Measurements from ENCODE around the gene LRRC8E.

Gene LRRC8E

DNA sequence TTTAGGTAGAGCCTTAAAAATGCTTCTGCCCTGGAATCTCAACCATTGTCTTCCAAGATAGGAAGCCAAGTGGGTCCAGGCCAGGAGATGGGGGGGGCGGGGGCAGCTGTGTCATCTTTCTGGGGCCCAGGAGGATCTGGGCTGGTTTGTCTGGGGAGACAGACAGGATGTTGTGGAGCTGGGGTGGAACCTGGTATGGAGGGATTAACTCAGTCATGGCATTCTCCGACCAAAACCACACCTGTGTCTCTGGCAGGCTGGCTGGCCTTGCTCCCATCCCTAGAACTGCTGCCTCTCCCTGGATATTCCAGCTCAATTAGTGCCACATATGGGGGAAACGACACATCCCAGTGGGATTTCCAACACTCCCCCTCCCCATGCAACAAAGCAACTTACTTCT lies 12.6 kb downstream of the LRRC8E start:
- Histone ChIP-seq H3K4me2 (ENCODE audit: low read length, poor library complexity, severe bottlenecking) (no peak overlapping the region), H3K9ac (ENCODE audit: low read length) (no peak overlapping the region), H3K36me3 (ENCODE audit: control insufficient read depth in 1 of 2, insufficient read depth in 2 of 2, low read depth in 1 of 2, low read length in 2 of 2) (peaks cover 19 to 43% of the 10 kb centered on the region in 2 experiments), H3K79me1 (replicated peaks; ENCODE audit: low read length, poor library complexity, severe bottlenecking) (peaks cover 28% of the 10 kb centered on the region), H2AFZ (ENCODE audit: low read depth, low read length) (no peak overlapping the region), H3K18ac (ENCODE audit: low read depth in 1 of 2, low read length in 2 of 2) (no peak overlapping the region), H3K27me3 (ENCODE audit: control insufficient read depth in 1 of 2, insufficient read depth in 1 of 2, low read length in 2 of 2) (no peaks in the 10 kb centered on the region), H3K27ac (ENCODE audit: low read length, poor library complexity, severe bottlenecking) (no peak overlapping the region), H3K4me1 (ENCODE audit: control insufficient read depth, insufficient read depth, low read depth, low read length) (peaks cover 23% of the 10 kb centered on the region), H2BK12ac (ENCODE audit: low read length in 2 of 2) (no peak overlapping the region), H2BK5ac (ENCODE audit: low read depth, low read length, poor library complexity, severe bottlenecking) (no peak overlapping the region), H2AK5ac (ENCODE audit: low read length, severe bottlenecking) (no peak overlapping the region), H2BK120ac (ENCODE audit: low read depth, low read length) (no peak overlapping the region), H2BK15ac (ENCODE audit: low read depth, poor library complexity, severe bottlenecking) (no peak overlapping the region), H3K23ac (ENCODE audit: low read length in 2 of 2) (no peak overlapping the region), H3K4ac (ENCODE audit: low read depth in 1 of 2, low read length in 2 of 2) (no peak overlapping the region), H3K9me3 (ENCODE audit: control insufficient read depth, low read length) (no peaks in the 10 kb centered on the region), H4K91ac (ENCODE audit: low read length) (no peak overlapping the region), H4K8ac (ENCODE audit: low read length) (no peak overlapping the region), H3K4me3 (ENCODE audit: insufficient read depth in 1 of 2, low read depth in 1 of 2, low read length in 2 of 2) (no peak overlapping the region), H3K14ac (ENCODE audit: low read length in 2 of 2) (no peak overlapping the region)
- no peak for DNase-seq
- 82% methylated on average over 2 of the region's 3 CpGs for WGBS

DNA sequence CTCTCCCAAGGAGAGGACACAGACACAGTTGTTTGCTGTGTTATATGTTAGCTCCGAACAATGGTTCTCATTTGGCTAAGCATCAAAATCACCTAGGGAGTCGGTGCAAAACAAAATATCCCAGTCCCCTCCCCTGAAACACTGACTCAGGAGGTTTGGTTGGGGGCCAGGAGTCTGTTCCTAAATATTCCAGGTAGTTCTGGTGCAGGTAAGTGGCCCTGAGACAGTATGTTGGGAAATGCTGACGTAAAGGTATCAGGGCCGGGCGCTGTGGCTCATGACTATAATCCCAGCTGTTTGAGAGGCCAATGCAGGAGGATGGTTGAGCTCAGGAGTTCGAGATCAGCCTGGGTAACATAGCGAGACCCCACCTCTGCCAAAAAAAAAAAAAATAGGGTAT lies 13.0 kb downstream of the LRRC8E start:
- H3K4me2 ChIP-seq (ENCODE audit: low read length, poor library complexity, severe bottlenecking) = no peak overlapping the region
- no peak overlapping the region for H2BK12ac ChIP-seq (ENCODE audit: low read length in 2 of 2)
- peaks cover 27% of the 10 kb centered on the region for H3K4me1 ChIP-seq (ENCODE audit: control insufficient read depth, insufficient read depth, low read depth, low read length)
- no peaks in the 10 kb centered on the region for H3K27me3 ChIP-seq (ENCODE audit: control insufficient read depth in 1 of 2, insufficient read depth in 1 of 2, low read length in 2 of 2)
- H3K18ac ChIP-seq (ENCODE audit: low read depth in 1 of 2, low read length in 2 of 2) = no peak overlapping the region
- H3K14ac ChIP-seq (ENCODE audit: low read length in 2 of 2) = no peak overlapping the region
- H2BK5ac ChIP-seq (ENCODE audit: low read depth, low read length, poor library complexity, severe bottlenecking) = no peak overlapping the region
- H3K4me3 ChIP-seq (ENCODE audit: insufficient read depth in 1 of 2, low read depth in 1 of 2, low read length in 2 of 2) = no peak overlapping the region
- peaks cover 21 to 47% of the 10 kb centered on the region in 2 experiments for H3K36me3 ChIP-seq (ENCODE audit: control insufficient read depth in 1 of 2, insufficient read depth in 2 of 2, low read depth in 1 of 2, low read length in 2 of 2)
- H3K9ac ChIP-seq (ENCODE audit: low read length) = no peak overlapping the region
- no peak overlapping the region for H2AK5ac ChIP-seq (ENCODE audit: low read length, severe bottlenecking)
- DNase-seq = no peak
- no peak overlapping the region for H2BK120ac ChIP-seq (ENCODE audit: low read depth, low read length)
- no peaks in the 10 kb centered on the region for H3K9me3 ChIP-seq (ENCODE audit: control insufficient read depth, low read length)
- WGBS = 97% methylated on average over 7 of the region's 7 CpGs
- no peak overlapping the region for H4K91ac ChIP-seq (ENCODE audit: low read length)
- no peak overlapping the region for H3K23ac ChIP-seq (ENCODE audit: low read length in 2 of 2)
- H3K4ac ChIP-seq (ENCODE audit: low read depth in 1 of 2, low read length in 2 of 2) = no peak overlapping the region
- H2BK15ac ChIP-seq (ENCODE audit: low read depth, poor library complexity, severe bottlenecking) = no peak overlapping the region
- no peak overlapping the region for H2AFZ ChIP-seq (ENCODE audit: low read depth, low read length)
- H3K79me1 ChIP-seq (replicated peaks; ENCODE audit: low read length, poor library complexity, severe bottlenecking) = peaks cover 30% of the 10 kb centered on the region
- no peak overlapping the region for H4K8ac ChIP-seq (ENCODE audit: low read length)
- no peak overlapping the region for H3K27ac ChIP-seq (ENCODE audit: low read length, poor library complexity, severe bottlenecking)

DNA sequence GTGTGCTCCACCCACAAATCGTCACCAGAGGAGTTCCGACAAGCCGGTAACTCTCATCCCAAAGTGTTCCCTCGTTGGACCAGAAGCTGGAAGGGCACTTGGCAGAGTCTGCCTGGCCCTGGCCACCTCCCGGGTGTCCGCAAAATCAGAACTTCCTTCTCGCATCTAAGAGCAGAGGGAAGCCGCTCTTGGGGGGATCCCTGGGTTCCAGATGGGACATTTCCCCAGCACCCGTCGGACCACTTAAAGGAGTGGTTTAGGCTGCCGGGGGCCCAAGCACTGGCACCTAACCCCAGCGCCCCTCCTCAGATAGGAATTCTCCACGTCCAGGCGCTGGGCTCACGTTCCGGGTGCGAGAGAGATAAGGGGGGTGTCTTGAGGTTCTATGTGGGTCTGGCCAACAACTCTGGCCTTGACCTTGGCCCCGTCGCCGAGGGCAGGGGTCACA lies 14.5 kb downstream of the LRRC8E start:
- peak overlapping the region; percentile 97 for H2AK5ac ChIP-seq (ENCODE audit: low read length, severe bottlenecking)
- no peak for DNase-seq
- WGBS = 61% methylated on average over 20 of the region's 20 CpGs
- peak overlapping the region; percentile 97 to 99 for H3K18ac ChIP-seq (ENCODE audit: low read depth in 1 of 2, low read length in 2 of 2)
- H3K4me3 ChIP-seq (ENCODE audit: insufficient read depth in 1 of 2, low read depth in 1 of 2, low read length in 2 of 2) = peak overlapping the region; percentile 65 to 90
- H2BK15ac ChIP-seq (ENCODE audit: low read depth, poor library complexity, severe bottlenecking) = peak overlapping the region; percentile 84
- peak overlapping the region in 1 of 2 experiments; percentile 53 for H3K23ac ChIP-seq (ENCODE audit: low read length in 2 of 2)
- H2BK120ac ChIP-seq (ENCODE audit: low read depth, low read length) = peak overlapping the region; percentile 61
- H3K79me1 ChIP-seq (replicated peaks; ENCODE audit: low read length, poor library complexity, severe bottlenecking) = peaks cover 38% of the 10 kb centered on the region
- peak overlapping the region; percentile 80 for H3K27ac ChIP-seq (ENCODE audit: low read length, poor library complexity, severe bottlenecking)
- H3K27me3 ChIP-seq (ENCODE audit: control insufficient read depth in 1 of 2, insufficient read depth in 1 of 2, low read length in 2 of 2) = no peaks in the 10 kb centered on the region
- peak overlapping the region; percentile 92 to 94 for H3K4ac ChIP-seq (ENCODE audit: low read depth in 1 of 2, low read length in 2 of 2)
- no peak overlapping the region for H2AFZ ChIP-seq (ENCODE audit: low read depth, low read length)
- H4K91ac ChIP-seq (ENCODE audit: low read length) = peak overlapping the region; percentile 88
- H3K4me2 ChIP-seq (ENCODE audit: low read length, poor library complexity, severe bottlenecking) = peak overlapping the region; percentile 93
- H3K4me1 ChIP-seq (ENCODE audit: control insufficient read depth, insufficient read depth, low read depth, low read length) = peaks cover 33% of the 10 kb centered on the region
- peaks cover 26 to 53% of the 10 kb centered on the region in 2 experiments for H3K36me3 ChIP-seq (ENCODE audit: control insufficient read depth in 1 of 2, insufficient read depth in 2 of 2, low read depth in 1 of 2, low read length in 2 of 2)
- peak overlapping the region; percentile 97 for H4K8ac ChIP-seq (ENCODE audit: low read length)
- H2BK12ac ChIP-seq (ENCODE audit: low read length in 2 of 2) = peak overlapping the region in 1 of 2 experiments; percentile 11
- peak overlapping the region; percentile 46 for H2BK5ac ChIP-seq (ENCODE audit: low read depth, low read length, poor library complexity, severe bottlenecking)
- H3K9ac ChIP-seq (ENCODE audit: low read length) = peak overlapping the region; percentile 92
- H3K14ac ChIP-seq (ENCODE audit: low read length in 2 of 2) = peak overlapping the region in 1 of 2 experiments; percentile 93
- H3K9me3 ChIP-seq (ENCODE audit: control insufficient read depth, low read length) = no peaks in the 10 kb centered on the region

DNA sequence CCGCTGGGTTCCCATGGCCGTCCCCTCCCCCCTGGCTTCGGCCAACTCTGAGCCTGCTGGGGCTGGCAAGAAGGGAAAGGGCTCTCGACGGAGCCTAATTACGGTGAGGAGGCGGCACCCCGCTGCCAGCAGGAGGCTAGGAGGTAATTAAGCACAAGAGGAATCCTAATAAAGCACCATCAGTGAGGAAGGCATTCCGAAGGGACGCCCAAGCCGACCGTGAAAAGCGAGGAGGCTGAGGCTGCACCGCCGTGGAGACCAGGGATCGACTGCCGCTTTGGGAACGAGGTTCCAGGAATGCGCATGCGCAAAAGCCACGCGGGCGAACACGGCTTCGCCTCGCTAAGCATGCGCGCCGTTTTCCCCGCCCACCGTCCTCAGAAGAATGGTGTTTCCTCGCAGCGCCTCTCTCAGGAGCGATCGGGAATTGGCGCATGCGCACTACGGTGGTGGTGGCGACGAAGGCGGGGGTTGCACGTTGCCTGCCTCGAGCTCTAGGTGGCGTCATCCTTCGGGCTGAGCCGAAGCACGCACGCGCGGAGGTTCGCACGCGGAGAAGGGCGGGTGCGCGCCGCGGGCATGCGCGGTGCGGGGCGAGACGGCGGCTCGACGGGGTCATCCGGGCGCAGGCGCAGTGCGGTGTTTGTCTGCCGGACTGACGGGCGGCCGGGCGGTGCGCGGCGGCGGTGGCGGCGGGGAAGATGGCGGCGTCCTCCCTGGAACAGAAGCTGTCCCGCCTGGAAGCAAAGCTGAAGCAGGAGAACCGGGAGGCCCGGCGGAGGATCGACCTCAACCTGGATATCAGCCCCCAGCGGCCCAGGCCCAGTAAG lies 15.1 kb downstream of the LRRC8E start, which contains the start of gene MAP2K7:
MAP2K7 (plus strand) TSS at position 634 of the 830 bp plus-strand sequence; CDS start at position 702, 68 bp downstream.
- Histone ChIP-seq H3K27me3 (ENCODE audit: control insufficient read depth in 1 of 2, insufficient read depth in 1 of 2, low read length in 2 of 2) (no peaks in the 10 kb centered on the region), H3K9me3 (ENCODE audit: control insufficient read depth, low read length) (no peaks in the 10 kb centered on the region), H3K4me3 (ENCODE audit: insufficient read depth in 1 of 2, low read depth in 1 of 2, low read length in 2 of 2) (peak within 1 kb of the TSS; percentile 89 to 97), H3K18ac (ENCODE audit: low read depth in 1 of 2, low read length in 2 of 2) (peak within 1 kb of the TSS; percentile 97 to 99), H3K4me1 (ENCODE audit: control insufficient read depth, insufficient read depth, low read depth, low read length) (peaks cover 35% of the 10 kb centered on the region), H2BK120ac (ENCODE audit: low read depth, low read length) (peak within 1 kb of the TSS; percentile 91), H3K23ac (ENCODE audit: low read length in 2 of 2) (peak within 1 kb of the TSS in 1 of 2 experiments; percentile 53), H2BK15ac (ENCODE audit: low read depth, poor library complexity, severe bottlenecking) (peak within 1 kb of the TSS; percentile 84), H3K79me1 (replicated peaks; ENCODE audit: low read length, poor library complexity, severe bottlenecking) (peaks cover 39% of the 10 kb centered on the region), H2AFZ (ENCODE audit: low read depth, low read length) (peak within 1 kb of the TSS; percentile 90), H4K91ac (ENCODE audit: low read length) (peak within 1 kb of the TSS; percentile 88), H3K9ac (ENCODE audit: low read length) (peak within 1 kb of the TSS; percentile 93), H2BK5ac (ENCODE audit: low read depth, low read length, poor library complexity, severe bottlenecking) (peak within 1 kb of the TSS; percentile 53), H3K14ac (ENCODE audit: low read length in 2 of 2) (peak within 1 kb of the TSS in 1 of 2 experiments; percentile 93), H2AK5ac (ENCODE audit: low read length, severe bottlenecking) (peak within 1 kb of the TSS; percentile 97), H3K36me3 (ENCODE audit: control insufficient read depth in 1 of 2, insufficient read depth in 2 of 2, low read depth in 1 of 2, low read length in 2 of 2) (peaks cover 26 to 55% of the 10 kb centered on the region in 2 experiments), H3K4ac (ENCODE audit: low read depth in 1 of 2, low read length in 2 of 2) (peak within 1 kb of the TSS; percentile 92 to 94), H3K4me2 (ENCODE audit: low read length, poor library complexity, severe bottlenecking) (peak within 1 kb of the TSS; percentile 93), H3K27ac (ENCODE audit: low read length, poor library complexity, severe bottlenecking) (peak within 1 kb of the TSS; percentile 83), H2BK12ac (ENCODE audit: low read length in 2 of 2) (peak within 1 kb of the TSS; percentile 17 to 72), H4K8ac (ENCODE audit: low read length) (peak within 1 kb of the TSS; percentile 97)
- peak; percentile 98 for DNase-seq
- WGBS = under 1% methylated on average over 66 of the region's 89 CpGs

Data from mesenchymal stem cell (in vitro differentiated cells and primary cell).